Breast epithelium (tissue), 4 donors: Measurements from ENCODE around the gene CACNG8. TPM values are rescaled to one million over a fixed set of nuclear protein-coding genes. Genes with fewer than 3 reads are reported as not detected.

Source experiments
- DNase-seq, 2 donors: peaks; one replicate each; pipeline ENCODE4 v3.0.0-alpha.2; 2019; ENCODE audit warnings: low spot score in 2 of 2
- H3K27ac ChIP-seq, 2 donors: fragments of 200-600 bp; sonication (generic) in 1 of 2; one replicate each; pipeline ENCODE4 v1.5.1; 2016 to 2019; ENCODE audit warnings: mild to moderate bottlenecking in 1 of 2
- H3K27me3 ChIP-seq, 2 donors: fragments of 200-600 bp; sonication (generic) in 1 of 2; one replicate each; pipeline versions ENCODE4 v1.5.1 to v1.6.0; 2017 to 2019; ENCODE audit warnings: control low read depth in 1 of 2, mild to moderate bottlenecking in 1 of 2
- H3K36me3 ChIP-seq: fragments of 200-600 bp; one replicate; pipeline ENCODE4 v1.5.1; 2019
- H3K4me1 ChIP-seq, 2 donors: fragments of 200-600 bp; sonication (generic); one replicate each; pipeline ENCODE4 v1.5.1; 2016 to 2019; ENCODE audit warnings: control low read depth in 1 of 2
- H3K4me3 ChIP-seq, 3 donors: fragments of 200-600 bp; sonication (generic); 1 replicate in 2 of 3; 2 replicates in 1 of 3; pipeline ENCODE4 v1.5.1; 2016 to 2019; ENCODE audit warnings: mild to moderate bottlenecking in 3 of 3, moderate library complexity in 2 of 3
- H3K9me3 ChIP-seq, 2 donors: fragments of 200-600 bp; sonication (generic) in 1 of 2; one replicate each; pipeline ENCODE4 v1.5.1; 2016 to 2019; ENCODE audit warnings: control low read depth in 1 of 2
- POLR2A ChIP-seq: fragments of 450-650 bp; IDR thresholded peaks from one replicate; pipeline ENCODE4 v1.6.1; 2016; ENCODE audit warnings: antibody characterized with exemption, mild to moderate bottlenecking, moderate library complexity
- POLR2AphosphoS5 ChIP-seq, 3 donors: sonication (generic); formaldehyde crosslinking; IDR thresholded peaks; one replicate each; pipeline ENCODE4 v1.6.1; 2017; ENCODE audit warnings: antibody characterized with exemption in 3 of 3
- intact Hi-C: fragments of 100-400 bp; cut with DNase I; formaldehyde crosslinking; loops from one replicate; pipeline ENCODE4 v1.15.1; 2023; ENCODE audit warnings: low total_unique reads
- total RNA-seq, 3 donors: library from RNA; depleted of rRNA; stranded (reverse); fragments of >200 nt; gene quantifications; one replicate each; pipeline ENCODE4 v1.1.0, GENCODE V29; 2016
- TF ChIP-seq, protein P1 (sequence below), 3 donors: fragments of 450-650 bp; IDR thresholded peaks; one replicate each; pipeline ENCODE4 v1.5.1; 2016 to 2017; ENCODE audit warnings: antibody characterized with exemption in 3 of 3, mild to moderate bottlenecking in 3 of 3, moderate library complexity in 3 of 3

CACNG8 gene
- total RNA-seq, 3 donors from 2014 or later = under 0.01 TPM; not detected in 2

DNA sequence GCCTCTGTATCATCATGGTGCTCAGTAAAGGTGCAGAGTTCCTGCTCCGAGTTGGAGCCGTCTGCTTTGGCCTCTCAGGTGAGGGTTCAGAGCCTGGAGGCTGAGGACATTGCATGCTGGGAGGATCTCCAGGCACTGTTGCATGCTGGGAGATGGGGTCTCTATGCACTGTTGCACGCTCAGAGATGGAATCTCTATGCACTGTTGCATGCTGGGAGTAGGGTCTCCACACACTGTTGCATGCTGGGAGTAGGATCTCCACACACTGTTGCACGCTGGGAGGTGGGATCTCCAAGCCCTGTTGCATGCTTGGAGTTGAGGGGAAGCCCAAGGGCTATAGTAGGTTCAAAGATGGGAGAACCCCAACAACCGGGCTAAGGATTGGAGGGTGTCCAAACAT lies 37.0 kb downstream of the CACNG8 start:
- Histone ChIP-seq H3K4me3 (no peak overlapping the region), H3K36me3 (no peaks in the 10 kb centered on the region), H3K4me1 (no peaks in the 10 kb centered on the region), H3K9me3 (no peaks in the 10 kb centered on the region), H3K27me3 (peaks cover 0 to 73% of the 10 kb centered on the region in 2 donors), H3K27ac (no peak overlapping the region)
- DNase-seq = no peak
- no peak for TF ChIP-seq POLR2A
- TF ChIP-seq POLR2AphosphoS5 (IDR thresholded peaks at IDR 0.05) = no peak
- TF ChIP-seq, protein P1, sequence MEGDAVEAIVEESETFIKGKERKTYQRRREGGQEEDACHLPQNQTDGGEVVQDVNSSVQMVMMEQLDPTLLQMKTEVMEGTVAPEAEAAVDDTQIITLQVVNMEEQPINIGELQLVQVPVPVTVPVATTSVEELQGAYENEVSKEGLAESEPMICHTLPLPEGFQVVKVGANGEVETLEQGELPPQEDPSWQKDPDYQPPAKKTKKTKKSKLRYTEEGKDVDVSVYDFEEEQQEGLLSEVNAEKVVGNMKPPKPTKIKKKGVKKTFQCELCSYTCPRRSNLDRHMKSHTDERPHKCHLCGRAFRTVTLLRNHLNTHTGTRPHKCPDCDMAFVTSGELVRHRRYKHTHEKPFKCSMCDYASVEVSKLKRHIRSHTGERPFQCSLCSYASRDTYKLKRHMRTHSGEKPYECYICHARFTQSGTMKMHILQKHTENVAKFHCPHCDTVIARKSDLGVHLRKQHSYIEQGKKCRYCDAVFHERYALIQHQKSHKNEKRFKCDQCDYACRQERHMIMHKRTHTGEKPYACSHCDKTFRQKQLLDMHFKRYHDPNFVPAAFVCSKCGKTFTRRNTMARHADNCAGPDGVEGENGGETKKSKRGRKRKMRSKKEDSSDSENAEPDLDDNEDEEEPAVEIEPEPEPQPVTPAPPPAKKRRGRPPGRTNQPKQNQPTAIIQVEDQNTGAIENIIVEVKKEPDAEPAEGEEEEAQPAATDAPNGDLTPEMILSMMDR (IDR thresholded peaks at IDR 0.05) = no peak
- intact Hi-C loops = loop anchor here (1.0 kb wide), 1 partner anchor 10 kb away; no protein-coding TSS in a partner anchor

DNA sequence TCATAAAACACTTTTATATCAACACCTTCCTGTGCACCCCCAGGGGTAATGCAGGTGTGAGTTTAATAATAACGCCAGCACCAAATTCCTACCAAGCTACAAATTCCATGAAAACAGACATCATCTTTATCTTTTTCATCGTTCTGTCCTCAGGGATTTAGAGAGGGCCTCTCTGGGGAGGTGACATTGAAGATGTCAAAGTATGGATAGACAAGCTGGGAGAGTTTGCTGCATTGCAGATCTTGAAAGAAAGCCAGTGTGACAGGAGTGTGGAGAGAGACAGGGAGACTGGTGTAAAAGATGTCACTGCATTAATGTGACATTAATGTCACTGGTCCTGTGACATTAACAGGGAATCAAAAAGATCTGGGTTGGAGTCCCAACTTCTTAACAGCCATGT lies 38.8 kb downstream of the CACNG8 start:
- no peak overlapping the region for H3K27ac ChIP-seq
- DNase-seq = no peak
- no peaks in the 10 kb centered on the region for H3K4me1 ChIP-seq
- H3K36me3 ChIP-seq = no peaks in the 10 kb centered on the region
- intact Hi-C loops = no loop called here
- no peak for TF ChIP-seq POLR2A
- TF ChIP-seq POLR2AphosphoS5 (IDR thresholded peaks at IDR 0.05) = no peak
- TF ChIP-seq, protein P1 (IDR thresholded peaks at IDR 0.05) = no peak
- peaks cover 0 to 57% of the 10 kb centered on the region in 2 donors for H3K27me3 ChIP-seq
- H3K9me3 ChIP-seq = no peaks in the 10 kb centered on the region
- H3K4me3 ChIP-seq = no peak overlapping the region

GRCh38 chr19:54002495-54003315 lies 40.0 kb downstream of the CACNG8 start:
- no peak for TF ChIP-seq POLR2AphosphoS5 (IDR thresholded peaks at IDR 0.05)
- TF ChIP-seq, protein P1 (IDR thresholded peaks at IDR 0.05) = no peak
- no peak for TF ChIP-seq POLR2A
- no peak overlapping the region for H3K27ac ChIP-seq
- no peaks in the 10 kb centered on the region for H3K9me3 ChIP-seq
- no peak overlapping the region for H3K4me3 ChIP-seq
- intact Hi-C loops = no loop called here
- no peaks in the 10 kb centered on the region for H3K4me1 ChIP-seq
- H3K36me3 ChIP-seq = no peaks in the 10 kb centered on the region
- H3K27me3 ChIP-seq = peaks cover 0 to 54% of the 10 kb centered on the region in 2 donors
- DNase-seq = no peak

GRCh38 chr19:54009440-54009839 lies 46.7 kb downstream of the CACNG8 start:
- Histone ChIP-seq H3K4me3 (no peak overlapping the region), H3K36me3 (no peaks in the 10 kb centered on the region), H3K27me3 (peaks cover 0 to 33% of the 10 kb centered on the region in 2 donors), H3K4me1 (no peaks in the 10 kb centered on the region), H3K9me3 (no peaks in the 10 kb centered on the region), H3K27ac (no peak overlapping the region)
- TF ChIP-seq, protein P1 (IDR thresholded peaks at IDR 0.05) = no peak
- no peak for TF ChIP-seq POLR2AphosphoS5 (IDR thresholded peaks at IDR 0.05)
- no peak for TF ChIP-seq POLR2A
- no peak for DNase-seq
- intact Hi-C loops = no loop called here

- H3K9me3 ChIP-seq = no peaks in the 10 kb centered on the region
- peaks cover 0 to 36% of the 10 kb centered on the region in 2 donors for H3K27me3 ChIP-seq
- no peak overlapping the region for H3K4me3 ChIP-seq
- no peaks in the 10 kb centered on the region for H3K36me3 ChIP-seq
- no peak overlapping the region for H3K27ac ChIP-seq
- TF ChIP-seq POLR2AphosphoS5 (IDR thresholded peaks at IDR 0.05) (no peak), POLR2A (no peak)
- TF ChIP-seq, protein P1 (IDR thresholded peaks at IDR 0.05) = no peak
- DNase-seq = no peak
- intact Hi-C loops = no loop called here
- no peaks in the 10 kb centered on the region for H3K4me1 ChIP-seq
These were observed 47.7 kb downstream of the CACNG8 start for GRCh38 chr19:54010474-54010873.
